Fibroblast of lung (primary cell): ENCODE data around the gene TCF23. TPM values are rescaled to one million over a fixed set of nuclear protein-coding genes. Genes with fewer than 3 reads are reported as not detected.
A peak's percentile ranks its signal among the peaks of the same experiment; 100 is the strongest.

ENCODE experiments used
- DNase-seq, 2 donors: peaks; one replicate each; pipeline versions ENCODE4 v3.0.0 to v3.0.0-alpha.2; 2010; ENCODE audit warnings: low read depth in 2 of 2
- H2AFZ ChIP-seq: 2 replicates; pipeline ENCODE4 v1.5.1; 2012; ENCODE audit warnings: low read length, control low read depth, inconsistent platforms
- H3K27ac ChIP-seq: 2 replicates; pipeline ENCODE4 v1.5.1; 2011; ENCODE audit warnings: low read length, control low read depth; ENCODE audit not compliant: insufficient read depth
- H3K27me3 ChIP-seq: 2 replicates; pipeline ENCODE4 v1.5.1; 2011; ENCODE audit warnings: mild to moderate bottlenecking, low read length; ENCODE audit not compliant: control insufficient read depth, insufficient read depth
- H3K36me3 ChIP-seq: 2 replicates; pipeline ENCODE4 v1.5.1; 2011; ENCODE audit warnings: low read length; ENCODE audit not compliant: control insufficient read depth, insufficient read depth
- H3K4me1 ChIP-seq: 2 replicates; pipeline ENCODE4 v1.5.1; 2011; ENCODE audit warnings: low read length; ENCODE audit not compliant: control insufficient read depth, insufficient read depth; ENCODE audit errors: extremely low read depth
- H3K4me2 ChIP-seq: 2 replicates; pipeline ENCODE4 v1.5.1; 2011; ENCODE audit warnings: low read length, control low read depth; ENCODE audit not compliant: insufficient read depth; ENCODE audit errors: extremely low read depth
- H3K4me3 ChIP-seq, 4 experiments: fragments of 200-600 bp in 1 of 4; sonication (generic) in 1 of 4; replicated peaks in 1 of 4; 2 replicates each; pipeline ENCODE4 v1.5.1; 2011 to 2016; ENCODE audit warnings: low read length in 4 of 4, low read depth in 3 of 4, mild to moderate bottlenecking in 3 of 4, control low read depth in 2 of 4, inconsistent platforms in 1 of 4, mixed read lengths in 1 of 4; ENCODE audit not compliant: insufficient read depth in 1 of 4; ENCODE audit errors: control extremely low read depth in 1 of 4
- H3K79me2 ChIP-seq: 2 replicates; pipeline ENCODE4 v1.5.1; 2012; ENCODE audit warnings: mild to moderate bottlenecking, low read length, inconsistent platforms; ENCODE audit not compliant: control insufficient read depth, insufficient read depth
- H3K9ac ChIP-seq: 2 replicates; pipeline ENCODE4 v1.5.1; 2011; ENCODE audit warnings: mild to moderate bottlenecking, low read length, control low read depth; ENCODE audit not compliant: insufficient read depth
- H3K9me3 ChIP-seq: 2 replicates; pipeline ENCODE4 v1.5.1; 2012; ENCODE audit warnings: low read depth, low read length; ENCODE audit not compliant: control insufficient read depth, insufficient read depth
- H4K20me1 ChIP-seq: 2 replicates; pipeline ENCODE4 v1.5.1; 2011; ENCODE audit warnings: low read length; ENCODE audit not compliant: control insufficient read depth, insufficient read depth; ENCODE audit errors: extremely low read depth
- EZH2 ChIP-seq: IDR thresholded peaks from 2 replicates; pipeline ENCODE4 v1.5.1; 2012; ENCODE audit warnings: low read length, control low read depth, mild to moderate bottlenecking; ENCODE audit errors: missing control alignments
- polyA plus RNA-seq, 2 donors: library from polyadenylated mRNA; depleted of rRNA in 1 of 2; stranded (reverse) in 1 of 2; unstranded in 1 of 2; fragments of >200 nt; gene quantifications; 2 replicates each; pipeline ENCODE4 v1.2.1, GENCODE V29; 2011 to 2012; ENCODE audit warnings: missing spikeins in 1 of 2
- total RNA-seq: library from RNA; depleted of rRNA; stranded (reverse); fragments of >200 nt; gene quantifications from 2 replicates; pipeline ENCODE4 v1.2.1, GENCODE V29; 2014
- TF ChIP-seq, protein P1 (sequence below), 2 donors: IDR thresholded peaks in 1 of 2; conservative IDR thresholded peaks in 1 of 2; 1 replicate in 1 of 2; 2 replicates in 1 of 2; pipeline ENCODE4 v1.5.1; 2011 to 2012; ENCODE audit warnings: low read length in 2 of 2, control low read depth in 1 of 2, inconsistent platforms in 1 of 2, low read depth in 1 of 2, mild to moderate bottlenecking in 1 of 2

TCF23 gene
- total and polyA plus RNA-seq, 2 donors (not counting 1 experiment from before 2014, with no cell fraction given): not detected

GRCh38 chr2:27202854-27203253 lies 54.0 kb downstream of the TCF23 start:
- H3K4me3 ChIP-seq: no peak overlapping the region
- DNase-seq: peak in 1 of 2 donors; percentile 64
- no peak overlapping the region for H3K9ac ChIP-seq
- no peaks in the 10 kb centered on the region for H3K79me2 ChIP-seq
- H3K36me3 ChIP-seq: peaks cover 15% of the 10 kb centered on the region
- no peaks in the 10 kb centered on the region for H4K20me1 ChIP-seq
- TF ChIP-seq EZH2: no peak
- TF ChIP-seq, protein P1, sequence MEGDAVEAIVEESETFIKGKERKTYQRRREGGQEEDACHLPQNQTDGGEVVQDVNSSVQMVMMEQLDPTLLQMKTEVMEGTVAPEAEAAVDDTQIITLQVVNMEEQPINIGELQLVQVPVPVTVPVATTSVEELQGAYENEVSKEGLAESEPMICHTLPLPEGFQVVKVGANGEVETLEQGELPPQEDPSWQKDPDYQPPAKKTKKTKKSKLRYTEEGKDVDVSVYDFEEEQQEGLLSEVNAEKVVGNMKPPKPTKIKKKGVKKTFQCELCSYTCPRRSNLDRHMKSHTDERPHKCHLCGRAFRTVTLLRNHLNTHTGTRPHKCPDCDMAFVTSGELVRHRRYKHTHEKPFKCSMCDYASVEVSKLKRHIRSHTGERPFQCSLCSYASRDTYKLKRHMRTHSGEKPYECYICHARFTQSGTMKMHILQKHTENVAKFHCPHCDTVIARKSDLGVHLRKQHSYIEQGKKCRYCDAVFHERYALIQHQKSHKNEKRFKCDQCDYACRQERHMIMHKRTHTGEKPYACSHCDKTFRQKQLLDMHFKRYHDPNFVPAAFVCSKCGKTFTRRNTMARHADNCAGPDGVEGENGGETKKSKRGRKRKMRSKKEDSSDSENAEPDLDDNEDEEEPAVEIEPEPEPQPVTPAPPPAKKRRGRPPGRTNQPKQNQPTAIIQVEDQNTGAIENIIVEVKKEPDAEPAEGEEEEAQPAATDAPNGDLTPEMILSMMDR (conservative IDR thresholded peaks at IDR 0.05 in 1 of 2, IDR thresholded peaks at IDR 0.05 in 1 of 2; ENCODE audit: low read depth in 1 of 2, low read length in 2 of 2): no peak
- H3K4me2 ChIP-seq: no peak overlapping the region
- no peaks in the 10 kb centered on the region for H3K27me3 ChIP-seq
- no peak overlapping the region for H2AFZ ChIP-seq
- H3K4me1 ChIP-seq: no peaks in the 10 kb centered on the region
- H3K9me3 ChIP-seq: no peaks in the 10 kb centered on the region
- H3K27ac ChIP-seq: no peak overlapping the region

DNA sequence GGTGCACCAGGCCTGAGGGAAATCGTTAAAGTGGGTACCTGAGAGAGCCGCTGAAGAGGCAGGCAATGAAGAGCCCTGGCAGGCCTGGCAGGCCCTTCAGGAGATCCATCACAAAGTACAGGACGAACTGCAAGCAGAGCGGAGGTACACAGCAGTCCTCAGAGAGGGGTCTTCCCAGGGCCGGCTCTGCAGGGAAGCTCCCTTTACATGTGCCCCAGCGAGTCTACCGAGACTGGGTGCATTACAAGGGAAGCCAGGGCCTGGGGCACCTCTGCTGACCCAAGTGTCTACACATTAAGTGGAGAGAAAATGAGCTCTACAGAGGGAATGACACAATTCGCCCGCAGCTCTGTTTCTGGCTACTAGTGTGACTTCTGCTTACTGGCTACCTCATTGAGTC lies 54.9 kb downstream of the TCF23 start:
- DNase-seq: no peak
- Histone ChIP-seq H3K79me2 (no peaks in the 10 kb centered on the region), H3K27ac (no peak overlapping the region), H3K36me3 (peaks cover 17% of the 10 kb centered on the region), H4K20me1 (no peaks in the 10 kb centered on the region), H3K9me3 (no peaks in the 10 kb centered on the region), H3K4me2 (no peak overlapping the region), H2AFZ (no peak overlapping the region), H3K9ac (no peak overlapping the region), H3K4me3 (no peak overlapping the region), H3K27me3 (no peaks in the 10 kb centered on the region), H3K4me1 (no peaks in the 10 kb centered on the region)
- TF ChIP-seq EZH2: no peak
- TF ChIP-seq, protein P1 (conservative IDR thresholded peaks at IDR 0.05 in 1 of 2, IDR thresholded peaks at IDR 0.05 in 1 of 2; ENCODE audit: low read depth in 1 of 2, low read length in 2 of 2): no peak

DNA sequence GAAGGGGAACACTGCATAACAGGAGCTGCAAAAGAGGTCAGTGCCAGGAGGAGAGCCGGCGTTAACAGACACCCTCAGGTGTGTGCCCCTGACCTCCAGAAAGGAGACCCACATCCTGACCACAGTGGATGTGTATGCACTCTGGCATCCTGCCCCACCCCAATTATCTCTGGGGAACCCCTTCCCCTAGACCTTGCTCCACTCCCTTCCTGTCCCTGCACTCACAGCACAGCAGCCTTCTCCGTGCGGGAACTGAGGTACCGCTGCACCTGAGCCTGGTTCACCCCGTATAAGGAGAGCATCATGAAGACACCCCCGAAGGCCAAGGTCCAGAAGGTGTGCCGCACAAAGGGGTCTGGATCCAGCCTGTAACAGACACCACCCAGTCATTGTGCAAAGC lies 55.8 kb downstream of the TCF23 start:
- no peak overlapping the region for H3K4me2 ChIP-seq
- no peak for DNase-seq
- no peaks in the 10 kb centered on the region for H4K20me1 ChIP-seq
- no peaks in the 10 kb centered on the region for H3K27me3 ChIP-seq
- H3K9me3 ChIP-seq: no peaks in the 10 kb centered on the region
- no peak overlapping the region for H3K4me3 ChIP-seq
- no peak overlapping the region for H3K27ac ChIP-seq
- no peak for TF ChIP-seq EZH2
- TF ChIP-seq, protein P1 (conservative IDR thresholded peaks at IDR 0.05 in 1 of 2, IDR thresholded peaks at IDR 0.05 in 1 of 2; ENCODE audit: low read depth in 1 of 2, low read length in 2 of 2): no peak
- no peak overlapping the region for H2AFZ ChIP-seq
- H3K4me1 ChIP-seq: no peaks in the 10 kb centered on the region
- peaks cover 17% of the 10 kb centered on the region for H3K36me3 ChIP-seq
- H3K9ac ChIP-seq: no peak overlapping the region
- no peaks in the 10 kb centered on the region for H3K79me2 ChIP-seq
